HCT116 (cell line): ENCODE measurements around the gene CPNE2. TPM values are rescaled to one million over a fixed set of nuclear protein-coding genes. Genes with fewer than 3 reads are reported as not detected.

Source experiments
- ATAC-seq: fragments of 200-7000 bp; cut with Tn5 transposase; 2 replicates; pipeline ENCODE4 v1.9.1; 2020; ENCODE audit warnings: mild to moderate bottlenecking, moderate library complexity
- BruUV-seq: library from RNA; stranded (reverse); fragments of 400-500 nt; replicated peaks from 2 replicates; lab custom pipeline; 2021; lab: Mats Ljungman, UMichigan
- CTCF ChIA-PET: fragments of 300-600 bp; sonication (Branson Sonifier 250); formaldehyde crosslinking; loops from one replicate; lab custom pipeline; 2021; ENCODE audit warnings: antibody characterized with exemption; lab: Charles Lee
- POLR2A ChIA-PET: fragments of 300-600, 350-600 bp; sonication (Branson Sonifier 250); formaldehyde crosslinking; loops from one replicate; lab custom pipeline; 2021; ENCODE audit warnings: antibody characterized with exemption; lab: Charles Lee
- RAD21 ChIA-PET, 2 experiments: fragments of 300-600 bp; sonication (Branson Sonifier 250); formaldehyde crosslinking; loops; one replicate each; lab custom pipeline; 2023; ENCODE audit warnings: low total read pairs in 2 of 2; ENCODE audit not compliant: uncharacterized antibody in 2 of 2, unreplicated experiment in 2 of 2, low non-redundant PET in 1 of 2; lab: Charles Lee
- DNase-seq: peaks from one replicate; pipeline ENCODE4 v3.0.0-alpha.2; 2010; ENCODE audit warnings: low read depth, low spot score
- H2AFZ ChIP-seq: fragments of 200-600 bp; shearing (Covaris generic), sonication (generic); 2 replicates; pipeline ENCODE4 v1.6.1; 2017; ENCODE audit warnings: low read depth, mixed run types, mixed read lengths, antibody characterized with exemption, low read length; ENCODE audit not compliant: poor library complexity, severe bottlenecking
- H3K27ac ChIP-seq: 2 replicates; pipeline ENCODE4 v1.5.1; 2012; ENCODE audit warnings: low read depth, low read length
- H3K27me3 ChIP-seq: fragments of 200-600 bp; sonication (generic); 2 replicates; pipeline ENCODE4 v1.6.1; 2016; ENCODE audit warnings: mixed run types, low read length, mixed read lengths; ENCODE audit not compliant: insufficient read depth
- H3K36me3 ChIP-seq, 2 experiments: fragments of 200-500 bp in 1 of 2; fragments of 200-600 bp in 1 of 2; sonication (Bioruptor generic) in 1 of 2; sonication (generic) in 1 of 2; 2 replicates each; pipeline versions ENCODE4 v1.5.1 to v1.6.1; 2014 to 2016; ENCODE audit warnings: low read length in 2 of 2, inconsistent platforms in 1 of 2, mixed read lengths in 1 of 2, mixed run types in 1 of 2; ENCODE audit not compliant: insufficient read depth in 2 of 2, control insufficient read depth in 1 of 2
- H3K4me1 ChIP-seq, 2 experiments: fragments of 200-600 bp in 1 of 2; sonication (generic) in 1 of 2; 2 replicates each; pipeline versions ENCODE4 v1.5.1 to v1.6.1; 2012 to 2017; ENCODE audit warnings: low read length in 2 of 2, inconsistent platforms in 1 of 2, mild to moderate bottlenecking in 1 of 2, mixed read lengths in 1 of 2, mixed run types in 1 of 2, moderate library complexity in 1 of 2; ENCODE audit not compliant: insufficient read depth in 2 of 2, control insufficient read depth in 1 of 2
- H3K4me2 ChIP-seq: fragments of 200-600 bp; sonication (generic); 2 replicates; pipeline ENCODE4 v1.6.1; 2017; ENCODE audit warnings: mixed run types, low read length, mixed read lengths
- H3K4me3 ChIP-seq, 2 experiments: fragments of 200-600 bp in 1 of 2; sonication (generic) in 1 of 2; replicated peaks in 1 of 2; 2 replicates each; pipeline ENCODE4 v1.5.1; 2011 to 2016; ENCODE audit warnings: low read length in 2 of 2, control low read depth in 1 of 2, low read depth in 1 of 2, mild to moderate bottlenecking in 1 of 2, mixed read lengths in 1 of 2, mixed run types in 1 of 2
- H3K79me2 ChIP-seq: fragments of 200-600 bp; sonication (generic); 2 replicates; pipeline ENCODE4 v1.6.1; 2017; ENCODE audit warnings: mild to moderate bottlenecking, mixed run types, low read length, moderate library complexity, mixed read lengths; ENCODE audit not compliant: insufficient read depth
- H3K9ac ChIP-seq: fragments of 200-600 bp; sonication (generic); 2 replicates; pipeline ENCODE4 v1.6.1; 2016; ENCODE audit warnings: low read length, mixed read lengths
- H3K9me2 ChIP-seq: fragments of 200-600 bp; sonication (generic), shearing (Covaris generic); 2 replicates; pipeline ENCODE4 v1.6.1; 2017; ENCODE audit warnings: mixed run types, mild to moderate bottlenecking, moderate library complexity; ENCODE audit not compliant: insufficient read depth
- H3K9me3 ChIP-seq, 2 experiments: fragments of 200-500 bp in 1 of 2; fragments of 200-600 bp in 1 of 2; sonication (Bioruptor generic) in 1 of 2; sonication (generic) in 1 of 2; 2 replicates each; pipeline ENCODE4 v1.6.1; 2014 to 2017; ENCODE audit warnings: low read length in 2 of 2, mixed read lengths in 2 of 2, inconsistent platforms in 1 of 2, low read depth in 1 of 2, mild to moderate bottlenecking in 1 of 2, mixed run types in 1 of 2, moderate library complexity in 1 of 2; ENCODE audit not compliant: control insufficient read depth in 1 of 2, insufficient read depth in 1 of 2
- H4K20me1 ChIP-seq: fragments of 200-600 bp; sonication (generic), shearing (Covaris generic); 2 replicates; pipeline ENCODE4 v1.6.1; 2017; ENCODE audit warnings: mixed run types, mild to moderate bottlenecking, moderate library complexity; ENCODE audit not compliant: insufficient read depth
- EGR1 ChIP-seq: IDR thresholded peaks from 2 replicates; pipeline ENCODE4 v1.6.1; 2012; ENCODE audit warnings: low read depth
- ELF1 ChIP-seq: IDR thresholded peaks from 2 replicates; pipeline ENCODE4 v1.6.1; 2012; ENCODE audit warnings: low read depth, borderline replicate concordance
- POLR2AphosphoS5 ChIP-seq: IDR thresholded peaks from 2 replicates; pipeline ENCODE4 v1.6.1; 2011; ENCODE audit warnings: mild to moderate bottlenecking, low read depth, low read length, moderate library complexity
- REST ChIP-seq: IDR thresholded peaks from 2 replicates; pipeline ENCODE4 v1.6.1; 2012; ENCODE audit warnings: low read depth
- TCF7L2 ChIP-seq: IDR thresholded peaks from 2 replicates; pipeline ENCODE4 v1.7.0; 2011; ENCODE audit warnings: borderline replicate concordance, inconsistent platforms; ENCODE audit not compliant: insufficient read depth, insufficient read length; ENCODE audit errors: extremely low read depth
- YY1 ChIP-seq: IDR thresholded peaks from 2 replicates; pipeline ENCODE4 v1.6.1; 2011; ENCODE audit warnings: low read length, low read depth, moderate library complexity, mild to moderate bottlenecking; ENCODE audit not compliant: insufficient replicate concordance; ENCODE audit errors: extremely low read depth
- ZBTB33 ChIP-seq: IDR thresholded peaks from 2 replicates; pipeline ENCODE4 v1.6.1; 2011; ENCODE audit warnings: mild to moderate bottlenecking, low read length, moderate library complexity; ENCODE audit not compliant: insufficient replicate concordance; ENCODE audit errors: extremely low read depth
- intact Hi-C: fragments of 100-400 bp; cut with micrococcal nuclease; formaldehyde crosslinking; loops from 2 replicates; pipeline ENCODE4 v1.10.0; 2022
- total RNA-seq: library from RNA; stranded (reverse); gene quantifications from one replicate; pipeline ENCODE4 v1.2.1, GENCODE V29; 2021; ENCODE audit not compliant: unreplicated experiment

CPNE2 gene
- total RNA-seq, 1 experiment from 2014 or later = 31.2 TPM

GRCh38 chr16:57125969-57126368 lies 33.6 kb downstream of the CPNE2 start:
- Histone ChIP-seq H3K9me3 (no peaks in the 10 kb centered on the region), H2AFZ (no peak overlapping the region), H3K27ac (no peak overlapping the region), H3K36me3 (no peaks in the 10 kb centered on the region)
- no TSS peak for BruUV-seq
- CTCF ChIA-PET = no interaction called here
- DNase-seq = no peak
- no peak for TF ChIP-seq POLR2AphosphoS5
- TF ChIP-seq REST = no peak
- no peak for TF ChIP-seq EGR1
- TF ChIP-seq TCF7L2 = no peak
- no peak for TF ChIP-seq ZBTB33
- TF ChIP-seq YY1 = no peak
- TF ChIP-seq ELF1 = no peak
- TF ChIP-seq, all 23 proteins: peak for 0
- no peak for ATAC-seq
- no peak overlapping the region for H3K4me2 ChIP-seq
- H3K4me1 ChIP-seq = no peaks in the 10 kb centered on the region
- no peaks in the 10 kb centered on the region for H3K27me3 ChIP-seq
- no peaks in the 10 kb centered on the region for H3K79me2 ChIP-seq
- ChIA-PET RAD21 (interaction anchor here in 1 of 2 experiments (0.7 kb wide), 1 partner anchor 122 kb away, joined by 3 read pairs; no protein-coding TSS in a partner anchor), POLR2A (no interaction called here)
- no peaks in the 10 kb centered on the region for H4K20me1 ChIP-seq
- intact Hi-C loops = no loop called here
- H3K4me3 ChIP-seq = no peak overlapping the region
- no peaks in the 10 kb centered on the region for H3K9me2 ChIP-seq
- no peak overlapping the region for H3K9ac ChIP-seq
